Mesenchymal stem cell (in vitro differentiated cells and primary cell): ENCODE results near the gene SHD.
A peak's percentile ranks its signal among the peaks of the same experiment; 100 is the strongest.

Experiments used
- DNase-seq: peaks from one replicate; pipeline ENCODE4 v3.0.0-alpha.2; 2013
- H2AFZ ChIP-seq: one replicate; pipeline ENCODE4 v1.6.1; 2013; ENCODE audit warnings: low read depth, mild to moderate bottlenecking, control low read depth, inconsistent platforms, low read length, moderate library complexity
- H2AK5ac ChIP-seq: 2 replicates; pipeline ENCODE4 v1.6.1; 2013; ENCODE audit warnings: low read length, moderate library complexity, mild to moderate bottlenecking, inconsistent platforms; ENCODE audit not compliant: severe bottlenecking
- H2BK120ac ChIP-seq: one replicate; pipeline ENCODE4 v1.6.1; 2013; ENCODE audit warnings: low read depth, mild to moderate bottlenecking, inconsistent platforms, low read length, moderate library complexity
- H2BK12ac ChIP-seq, 2 experiments: one replicate each; pipeline ENCODE4 v1.6.1; 2013; ENCODE audit warnings: inconsistent platforms in 2 of 2, low read length in 2 of 2, mild to moderate bottlenecking in 2 of 2, moderate library complexity in 2 of 2, control low read depth in 1 of 2
- H2BK15ac ChIP-seq: one replicate; pipeline ENCODE4 v1.6.1; 2013; ENCODE audit warnings: mild to moderate bottlenecking, low read depth, inconsistent platforms; ENCODE audit not compliant: poor library complexity, severe bottlenecking
- H2BK5ac ChIP-seq: 2 replicates; pipeline ENCODE4 v1.6.1; 2013; ENCODE audit warnings: low read depth, mild to moderate bottlenecking, low read length, control low read depth, inconsistent platforms; ENCODE audit not compliant: poor library complexity, severe bottlenecking
- H3K14ac ChIP-seq, 2 experiments: one replicate each; pipeline ENCODE4 v1.6.1; 2013; ENCODE audit warnings: inconsistent platforms in 2 of 2, low read length in 2 of 2, control low read depth in 1 of 2, mild to moderate bottlenecking in 1 of 2, moderate library complexity in 1 of 2
- H3K18ac ChIP-seq, 2 experiments: one replicate each; pipeline ENCODE4 v1.6.1; 2013; ENCODE audit warnings: inconsistent platforms in 2 of 2, low read length in 2 of 2, control low read depth in 1 of 2, low read depth in 1 of 2, mild to moderate bottlenecking in 1 of 2
- H3K23ac ChIP-seq, 2 experiments: one replicate each; pipeline ENCODE4 v1.6.1; 2013; ENCODE audit warnings: inconsistent platforms in 2 of 2, low read length in 2 of 2, mild to moderate bottlenecking in 2 of 2, moderate library complexity in 2 of 2, control low read depth in 1 of 2
- H3K27ac ChIP-seq: 2 replicates; pipeline ENCODE4 v1.5.1; 2013; ENCODE audit warnings: mild to moderate bottlenecking, moderate library complexity, low read length, control low read depth, inconsistent platforms; ENCODE audit not compliant: poor library complexity, severe bottlenecking
- H3K27me3 ChIP-seq, 2 experiments: 2 replicates each; pipeline versions ENCODE4 v1.6.1 to v1.7.0; 2013; ENCODE audit warnings: low read length in 2 of 2, mild to moderate bottlenecking in 2 of 2, moderate library complexity in 2 of 2, control low read depth in 1 of 2, inconsistent platforms in 1 of 2; ENCODE audit not compliant: control insufficient read depth in 1 of 2, insufficient read depth in 1 of 2
- H3K36me3 ChIP-seq, 2 experiments: 2 replicates each; pipeline versions ENCODE4 v1.6.1 to v1.7.0; 2013; ENCODE audit warnings: low read length in 2 of 2, control low read depth in 1 of 2, inconsistent platforms in 1 of 2, low read depth in 1 of 2, mild to moderate bottlenecking in 1 of 2; ENCODE audit not compliant: insufficient read depth in 2 of 2, control insufficient read depth in 1 of 2
- H3K4ac ChIP-seq, 2 experiments: one replicate each; pipeline ENCODE4 v1.6.1; 2013; ENCODE audit warnings: inconsistent platforms in 2 of 2, low read length in 2 of 2, mild to moderate bottlenecking in 2 of 2, moderate library complexity in 2 of 2, control low read depth in 1 of 2, low read depth in 1 of 2
- H3K4me1 ChIP-seq: 2 replicates; pipeline ENCODE4 v1.6.1; 2013; ENCODE audit warnings: low read depth, low read length, control low read depth; ENCODE audit not compliant: control insufficient read depth, insufficient read depth
- H3K4me2 ChIP-seq: 2 replicates; pipeline ENCODE4 v1.6.1; 2013; ENCODE audit warnings: low read length, mild to moderate bottlenecking, inconsistent platforms; ENCODE audit not compliant: poor library complexity, severe bottlenecking
- H3K4me3 ChIP-seq, 2 experiments: 2 replicates each; pipeline versions ENCODE4 v1.5.1 to v1.7.0; 2013; ENCODE audit warnings: low read length in 2 of 2, mild to moderate bottlenecking in 2 of 2, control low read depth in 1 of 2, low read depth in 1 of 2; ENCODE audit not compliant: insufficient read depth in 1 of 2
- H3K79me1 ChIP-seq: replicated peaks from 2 replicates; pipeline ENCODE4 v1.6.1; 2013; ENCODE audit warnings: mild to moderate bottlenecking, control low read depth, low read length, inconsistent platforms; ENCODE audit not compliant: poor library complexity, severe bottlenecking
- H3K9ac ChIP-seq: 2 replicates; pipeline ENCODE4 v1.7.0; 2013; ENCODE audit warnings: mild to moderate bottlenecking, low read length, moderate library complexity
- H3K9me3 ChIP-seq: 2 replicates; pipeline ENCODE4 v1.7.0; 2013; ENCODE audit warnings: mild to moderate bottlenecking, low read length; ENCODE audit not compliant: control insufficient read depth
- H4K8ac ChIP-seq: one replicate; pipeline ENCODE4 v1.6.1; 2013; ENCODE audit warnings: inconsistent platforms, mild to moderate bottlenecking, low read length, moderate library complexity
- H4K91ac ChIP-seq: one replicate; pipeline ENCODE4 v1.6.1; 2013; ENCODE audit warnings: mild to moderate bottlenecking, low read length, inconsistent platforms
- WGBS: methylation state at CpG from one replicate; pipeline ENCODE4 v1.1.7; 2013; ENCODE audit warnings: mixed read lengths; 5-methylcytosine and 5-hydroxymethylcytosine counted together

The SHD gene

GRCh38 chr19:4260613-4261191, 18.4 kb upstream of the SHD start:
- Histone ChIP-seq H3K4ac (no peak overlapping the region), H3K36me3 (peaks cover 54 to 67% of the 10 kb centered on the region in 2 experiments), H3K18ac (no peak overlapping the region), H2BK15ac (no peak overlapping the region), H3K4me3 (no peak overlapping the region), H3K4me2 (no peak overlapping the region), H2AK5ac (no peak overlapping the region), H2BK12ac (no peak overlapping the region), H3K23ac (no peak overlapping the region), H3K27me3 (no peaks in the 10 kb centered on the region), H2BK120ac (no peak overlapping the region), H2AFZ (no peak overlapping the region), H3K9ac (no peak overlapping the region), H3K79me1 (no peaks in the 10 kb centered on the region), H3K27ac (no peak overlapping the region), H2BK5ac (no peak overlapping the region), H4K8ac (no peak overlapping the region), H3K14ac (no peak overlapping the region), H3K9me3 (peaks cover 9% of the 10 kb centered on the region), H4K91ac (no peak overlapping the region), H3K4me1 (no peaks in the 10 kb centered on the region)
- DNase-seq: no peak
- WGBS: 97% methylated on average over 11 of the region's 11 CpGs

GRCh38 chr19:4264812-4265211, 14.3 kb upstream of the SHD start:
- Histone ChIP-seq H3K4me1 (no peaks in the 10 kb centered on the region), H3K9ac (no peak overlapping the region), H3K79me1 (peaks cover 3% of the 10 kb centered on the region), H2BK12ac (no peak overlapping the region), H4K91ac (no peak overlapping the region), H2BK15ac (no peak overlapping the region), H3K36me3 (peaks cover 49 to 61% of the 10 kb centered on the region in 2 experiments), H2BK120ac (no peak overlapping the region), H3K4me2 (no peak overlapping the region), H2AFZ (no peak overlapping the region), H3K18ac (no peak overlapping the region), H3K9me3 (no peaks in the 10 kb centered on the region), H3K4me3 (no peak overlapping the region), H3K27ac (no peak overlapping the region), H3K14ac (no peak overlapping the region), H2AK5ac (no peak overlapping the region), H3K4ac (no peak overlapping the region), H3K23ac (no peak overlapping the region), H2BK5ac (no peak overlapping the region), H4K8ac (no peak overlapping the region), H3K27me3 (no peaks in the 10 kb centered on the region)
- no peak for DNase-seq
- WGBS: 96% methylated on average over 3 of the region's 4 CpGs

DNA sequence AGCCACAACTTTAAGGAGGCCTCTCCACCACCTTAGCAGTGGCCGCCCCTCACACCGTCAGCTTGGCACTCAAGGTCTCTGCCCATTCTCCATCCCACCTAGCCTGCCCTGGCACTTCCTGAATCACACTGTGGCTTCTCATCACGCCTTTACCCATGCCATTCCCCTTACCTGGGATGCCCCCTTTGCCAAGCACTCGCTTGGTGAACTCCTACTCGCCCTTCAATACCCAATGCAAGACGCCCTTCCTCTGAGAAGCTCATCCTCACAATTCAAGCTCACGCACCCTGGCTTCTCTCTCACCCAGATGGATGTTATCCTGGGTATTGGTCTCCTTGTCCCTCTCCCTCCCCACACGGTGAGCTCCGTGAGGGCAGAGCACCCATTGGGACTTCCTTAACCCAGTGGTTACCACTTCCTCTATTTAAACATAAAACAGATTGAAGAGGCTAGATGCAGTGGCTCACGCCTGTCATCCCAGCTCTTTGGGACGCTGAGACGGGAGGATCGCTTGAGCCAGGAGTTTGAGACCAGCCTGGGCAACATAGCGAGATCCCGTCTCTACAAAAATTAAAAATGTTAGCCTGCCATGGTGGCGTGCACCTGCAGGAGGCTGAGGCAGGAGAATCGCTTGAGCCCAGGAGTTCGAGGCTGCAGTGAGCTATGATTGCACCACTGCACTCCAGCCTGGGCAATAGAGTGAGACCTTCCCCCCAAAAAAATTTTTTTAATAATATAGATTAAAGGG, 12.6 kb upstream of the SHD start:
- Histone ChIP-seq H3K36me3 (peaks cover 42 to 50% of the 10 kb centered on the region in 2 experiments), H2BK12ac (no peak overlapping the region), H2AK5ac (no peak overlapping the region), H3K79me1 (peaks cover 3% of the 10 kb centered on the region), H3K4me3 (no peak overlapping the region), H3K18ac (no peak overlapping the region), H2BK15ac (no peak overlapping the region), H4K91ac (peak overlapping the region; percentile 18), H3K4ac (no peak overlapping the region), H3K4me1 (no peaks in the 10 kb centered on the region), H3K9ac (no peak overlapping the region), H4K8ac (no peak overlapping the region), H2BK120ac (no peak overlapping the region), H3K27me3 (no peaks in the 10 kb centered on the region), H2AFZ (no peak overlapping the region), H3K4me2 (no peak overlapping the region), H3K23ac (no peak overlapping the region), H2BK5ac (no peak overlapping the region), H3K9me3 (no peaks in the 10 kb centered on the region), H3K27ac (no peak overlapping the region), H3K14ac (no peak overlapping the region)
- 95% methylated on average over 17 of the region's 18 CpGs for WGBS
- DNase-seq: no peak

DNA sequence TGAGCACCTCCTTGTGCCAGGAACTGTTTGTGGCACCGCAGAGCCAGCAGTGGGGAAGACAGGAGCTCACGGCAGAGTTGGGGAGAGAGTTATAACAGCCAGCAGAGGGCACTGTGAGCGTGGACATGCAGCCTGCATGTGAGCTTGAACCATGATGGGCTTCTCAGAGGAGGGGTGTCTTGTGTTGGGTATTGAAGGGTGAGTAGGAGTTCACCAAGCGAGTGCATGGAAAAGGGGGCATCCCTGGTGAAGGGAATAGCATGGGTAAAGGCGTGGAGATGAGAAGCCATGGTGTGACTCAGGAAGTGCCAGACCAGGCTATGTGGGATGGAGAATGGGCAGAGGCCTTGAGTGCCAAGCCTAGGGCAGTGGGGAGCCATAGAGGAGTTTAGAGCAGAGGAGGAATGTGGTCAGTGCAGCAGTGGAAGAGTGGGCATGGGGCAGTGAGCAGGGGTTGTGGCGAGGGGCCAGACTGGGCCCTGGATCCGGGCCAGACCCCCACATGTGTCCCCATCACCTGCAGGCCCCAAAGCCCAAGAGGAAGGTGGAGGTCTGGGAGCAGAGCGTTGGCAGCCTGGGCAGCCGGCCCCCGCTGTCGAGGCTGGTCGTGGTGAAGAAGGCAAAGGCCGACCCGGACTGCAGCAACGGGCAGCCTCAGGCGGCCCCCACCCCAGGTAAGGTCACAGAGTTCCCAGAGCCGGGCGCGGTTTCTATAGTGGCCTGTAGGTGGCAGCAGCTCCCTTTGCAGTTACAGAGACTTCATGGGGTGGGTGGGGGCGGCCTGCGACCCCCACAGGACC, 11.8 kb upstream of the SHD start:
- no peak overlapping the region for H3K27ac ChIP-seq
- no peak overlapping the region for H3K9ac ChIP-seq
- peaks cover 3% of the 10 kb centered on the region for H3K79me1 ChIP-seq
- no peak overlapping the region for H2AFZ ChIP-seq
- no peak overlapping the region for H3K14ac ChIP-seq
- H2BK12ac ChIP-seq: no peak overlapping the region
- no peak overlapping the region for H3K4me3 ChIP-seq
- H2AK5ac ChIP-seq: no peak overlapping the region
- H2BK15ac ChIP-seq: no peak overlapping the region
- no peak overlapping the region for H3K18ac ChIP-seq
- H3K9me3 ChIP-seq: no peaks in the 10 kb centered on the region
- no peaks in the 10 kb centered on the region for H3K27me3 ChIP-seq
- peaks cover 43 to 47% of the 10 kb centered on the region in 2 experiments for H3K36me3 ChIP-seq
- H2BK5ac ChIP-seq: no peak overlapping the region
- no peak overlapping the region for H3K4ac ChIP-seq
- no peak overlapping the region for H3K23ac ChIP-seq
- no peak overlapping the region for H4K8ac ChIP-seq
- peak; percentile 75 for DNase-seq
- 39% methylated on average over 19 of the region's 21 CpGs for WGBS
- no peaks in the 10 kb centered on the region for H3K4me1 ChIP-seq
- H2BK120ac ChIP-seq: no peak overlapping the region
- H3K4me2 ChIP-seq: no peak overlapping the region
- peak overlapping the region; percentile 48 for H4K91ac ChIP-seq
